Lower leg skin (tissue), 4 donors: ENCODE measurements around the gene SNAPIN. TPM values are rescaled to one million over a fixed set of nuclear protein-coding genes. Genes with fewer than 3 reads are reported as not detected.

ENCODE experiments used
- DNase-seq, 2 donors: peaks; one replicate each; pipeline ENCODE4 v3.0.0-alpha.2; 2019; ENCODE audit warnings: low spot score in 2 of 2
- H3K4me3 ChIP-seq: fragments of 200-600 bp; sonication (generic); 2 replicates; pipeline ENCODE4 v1.5.1; 2017; ENCODE audit warnings: mild to moderate bottlenecking, low read depth; ENCODE audit not compliant: poor library complexity, severe bottlenecking
- POLR2A ChIP-seq, 2 donors: fragments of 450-650 bp; IDR thresholded peaks; one replicate each; pipeline ENCODE4 v1.6.1; 2016 to 2017; ENCODE audit warnings: antibody characterized with exemption in 2 of 2, mild to moderate bottlenecking in 1 of 2, moderate library complexity in 1 of 2
- WGBS, 2 donors: methylation state at CpG; one replicate each; pipeline ENCODE4 v1.1.5; 2018; 5-methylcytosine and 5-hydroxymethylcytosine counted together
- intact Hi-C: fragments of 100-400 bp; cut with DNase I; formaldehyde crosslinking; loops from one replicate; pipeline ENCODE4 v1.15.0; 2023; ENCODE audit warnings: low total_unique reads
- total RNA-seq, 4 donors: library from RNA; depleted of rRNA; stranded (reverse); fragments of >200 nt; gene quantifications; one replicate each; pipeline ENCODE4 v1.1.0, GENCODE V29; 2016
- TF ChIP-seq, protein P1 (sequence below), 3 donors: fragments of 450-650 bp; IDR thresholded peaks; one replicate each; pipeline ENCODE4 v1.5.1; 2016; ENCODE audit warnings: antibody characterized with exemption in 3 of 3, mild to moderate bottlenecking in 3 of 3, moderate library complexity in 2 of 3

Gene SNAPIN
- 10 to 100 TPM; 34.8 to 60.4 (median 46.9) TPM for total RNA-seq

DNA sequence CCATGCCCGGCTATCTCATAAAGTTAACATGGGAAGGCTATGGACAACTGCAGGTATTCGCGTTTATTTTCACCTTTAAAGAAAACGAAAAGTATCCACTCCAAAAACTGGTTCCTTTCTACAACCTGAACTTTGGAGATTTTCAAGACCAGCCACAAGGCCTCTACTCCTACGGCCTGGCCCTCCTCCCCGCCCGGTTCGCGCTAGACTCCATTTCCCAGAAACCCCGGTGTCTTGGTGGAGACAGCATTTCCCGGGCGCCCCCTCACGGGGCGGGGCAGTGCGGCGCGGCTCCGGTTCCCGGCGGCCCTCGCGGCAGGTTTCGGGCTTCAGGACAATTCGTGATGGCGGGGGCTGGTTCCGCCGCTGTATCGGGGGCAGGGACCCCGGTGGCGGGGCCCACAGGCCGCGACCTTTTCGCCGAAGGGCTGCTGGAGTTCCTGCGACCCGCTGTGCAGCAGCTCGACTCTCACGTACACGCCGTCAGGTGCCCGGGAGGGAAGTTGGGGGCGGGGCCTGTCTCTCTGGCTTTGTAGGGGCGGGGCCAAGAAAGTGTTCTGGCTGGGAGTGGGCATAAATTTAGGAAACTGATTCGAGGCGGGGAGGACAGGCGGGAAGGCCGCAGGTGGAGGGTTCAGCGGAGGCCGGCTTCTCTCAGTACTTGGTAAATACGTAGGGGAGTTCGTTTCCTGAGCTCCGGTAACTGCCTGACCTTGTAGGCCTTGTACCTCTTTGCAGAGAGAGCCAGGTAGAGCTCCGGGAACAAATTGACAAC is at the start of gene SNAPIN:
Gene SNAPIN (plus strand): TSS at position 304 of the 775 bp plus-strand sequence. CDS start 41 bp downstream, at position 345.
- intact Hi-C loops, result no loop called here

GRCh38 chr1:153608742-153609584 is 49.5 kb upstream of the SNAPIN start:
- peak in 1 of 2 donors; percentile 92 for DNase-seq
- WGBS, 2 donors, result 27 to 39% methylated on average over 19 of the region's 19 CpGs
- H3K4me3 ChIP-seq, result no peak overlapping the region
- TF ChIP-seq POLR2A (IDR thresholded peaks at IDR 0.05), result no peak
- TF ChIP-seq, protein P1, sequence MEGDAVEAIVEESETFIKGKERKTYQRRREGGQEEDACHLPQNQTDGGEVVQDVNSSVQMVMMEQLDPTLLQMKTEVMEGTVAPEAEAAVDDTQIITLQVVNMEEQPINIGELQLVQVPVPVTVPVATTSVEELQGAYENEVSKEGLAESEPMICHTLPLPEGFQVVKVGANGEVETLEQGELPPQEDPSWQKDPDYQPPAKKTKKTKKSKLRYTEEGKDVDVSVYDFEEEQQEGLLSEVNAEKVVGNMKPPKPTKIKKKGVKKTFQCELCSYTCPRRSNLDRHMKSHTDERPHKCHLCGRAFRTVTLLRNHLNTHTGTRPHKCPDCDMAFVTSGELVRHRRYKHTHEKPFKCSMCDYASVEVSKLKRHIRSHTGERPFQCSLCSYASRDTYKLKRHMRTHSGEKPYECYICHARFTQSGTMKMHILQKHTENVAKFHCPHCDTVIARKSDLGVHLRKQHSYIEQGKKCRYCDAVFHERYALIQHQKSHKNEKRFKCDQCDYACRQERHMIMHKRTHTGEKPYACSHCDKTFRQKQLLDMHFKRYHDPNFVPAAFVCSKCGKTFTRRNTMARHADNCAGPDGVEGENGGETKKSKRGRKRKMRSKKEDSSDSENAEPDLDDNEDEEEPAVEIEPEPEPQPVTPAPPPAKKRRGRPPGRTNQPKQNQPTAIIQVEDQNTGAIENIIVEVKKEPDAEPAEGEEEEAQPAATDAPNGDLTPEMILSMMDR (IDR thresholded peaks at IDR 0.05), result no peak
- intact Hi-C loops, result no loop called here

More for the DNA sequence above, at the start of gene SNAPIN:
- TF ChIP-seq, protein P1 (IDR thresholded peaks at IDR 0.05), result no peak
- peak in 1 of 2 donors; percentile 44 for TF ChIP-seq POLR2A (IDR thresholded peaks at IDR 0.05)
- WGBS, 2 donors, result 2% methylated on average over 47 of the region's 53 CpGs
- peak within 1 kb of the TSS; percentile 55 for H3K4me3 ChIP-seq
- DNase-seq, result peak; percentile 91 to 98

GRCh38 chr1:153609585-153609907 is 49.0 kb upstream of the SNAPIN start:
- no peak for DNase-seq
- intact Hi-C loops, result no loop called here
- no peak overlapping the region for H3K4me3 ChIP-seq
- TF ChIP-seq, protein P1 (IDR thresholded peaks at IDR 0.05), result no peak
- no peak for TF ChIP-seq POLR2A (IDR thresholded peaks at IDR 0.05)
- 38 to 53% methylated on average over 6 of the region's 6 CpGs for WGBS, 2 donors

DNA sequence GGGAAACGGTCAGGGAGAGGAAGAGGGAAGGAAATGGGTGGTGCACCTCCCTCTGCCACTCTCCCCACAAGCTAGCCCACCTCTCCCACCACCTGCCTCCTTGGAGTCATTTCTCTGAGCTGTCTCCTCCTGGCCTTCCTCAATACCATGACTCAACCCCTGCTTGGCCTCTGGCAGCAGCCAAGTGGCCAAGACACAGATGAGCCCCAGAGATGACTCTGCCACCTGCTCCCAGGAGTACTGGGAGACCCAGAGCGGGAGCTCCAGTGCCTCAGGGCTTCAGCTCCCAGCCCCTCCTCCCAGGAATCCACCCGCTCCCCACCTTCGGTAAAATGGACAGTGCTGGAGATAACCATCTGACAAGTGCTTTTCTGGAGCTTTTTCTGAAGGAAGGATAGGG is 48.2 kb upstream of the SNAPIN start:
- TF ChIP-seq POLR2A (IDR thresholded peaks at IDR 0.05), result no peak
- TF ChIP-seq, protein P1 (IDR thresholded peaks at IDR 0.05), result no peak
- 40 to 50% methylated on average over 4 of the region's 4 CpGs for WGBS, 2 donors
- intact Hi-C loops, result no loop called here
- no peak overlapping the region for H3K4me3 ChIP-seq
- no peak for DNase-seq

DNA sequence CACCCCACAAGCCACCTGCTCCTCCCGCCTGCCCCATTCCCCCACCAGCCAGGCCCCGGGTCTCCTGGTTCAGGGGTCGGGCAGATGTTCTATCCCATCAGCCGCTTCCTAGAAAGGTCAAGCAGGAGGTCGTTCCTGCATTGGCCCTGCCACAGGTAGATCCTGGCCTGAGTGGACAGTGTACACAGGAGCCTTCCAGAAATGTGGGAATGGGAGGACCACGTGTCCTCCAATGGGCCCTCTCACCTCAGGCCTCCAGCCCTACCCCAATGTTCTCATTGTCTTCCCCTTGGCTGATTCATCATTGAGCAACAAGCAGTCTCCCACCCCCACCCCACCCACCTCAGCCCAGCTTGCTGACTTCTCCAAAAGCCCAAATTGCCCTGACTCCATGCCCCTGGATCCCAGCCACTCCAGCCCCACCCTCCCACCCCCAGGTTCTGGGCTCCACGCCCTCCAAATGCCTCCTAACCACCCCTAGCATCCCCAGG is 47.6 kb upstream of the SNAPIN start:
- no peak for DNase-seq
- TF ChIP-seq, protein P1 (IDR thresholded peaks at IDR 0.05), result no peak
- no peak for TF ChIP-seq POLR2A (IDR thresholded peaks at IDR 0.05)
- 50 to 70% methylated on average over 7 of the region's 7 CpGs for WGBS, 2 donors
- intact Hi-C loops, result no loop called here
- no peak overlapping the region for H3K4me3 ChIP-seq
